Fibroblast of skin of right biceps (primary cell): Measurements from ENCODE around the gene CCM2.

ENCODE experiments used
- DNase-seq: peaks from one replicate; pipeline ENCODE4 v3.0.0-alpha.2; 2013

Gene CCM2

GRCh38 chr7:44969701-44970522 is 30.1 kb upstream of the CCM2 start:
- DNase-seq = no peak

GRCh38 chr7:44970523-44971051 is 29.4 kb upstream of the CCM2 start:
- DNase-seq = no peak

- no peak for DNase-seq
Measured at GRCh38 chr7:44971188-44971901, 28.7 kb upstream of the CCM2 start.

- DNase-seq = no peak
Measured at GRCh38 chr7:44971902-44972441, 28.0 kb upstream of the CCM2 start.

- DNase-seq = no peak
Measured at GRCh38 chr7:44972562-44972961, 27.4 kb upstream of the CCM2 start.

- DNase-seq = no peak
Measured at GRCh38 chr7:44973610-44974401, 26.2 kb upstream of the CCM2 start.

GRCh38 chr7:44974549-44974948 is 25.5 kb upstream of the CCM2 start:
- DNase-seq = no peak

GRCh38 chr7:44975331-44976039 is 24.5 kb upstream of the CCM2 start:
- no peak for DNase-seq

- no peak for DNase-seq
Measured at GRCh38 chr7:44976040-44976745, 23.8 kb upstream of the CCM2 start.

GRCh38 chr7:44976746-44977196 is 23.2 kb upstream of the CCM2 start:
- DNase-seq = no peak

- no peak for DNase-seq
Measured at GRCh38 chr7:44977304-44977958, 22.6 kb upstream of the CCM2 start.

GRCh38 chr7:44977959-44978335 is 22.1 kb upstream of the CCM2 start:
- no peak for DNase-seq

- DNase-seq = no peak
Measured at GRCh38 chr7:44978511-44979366, 21.3 kb upstream of the CCM2 start, which contains the start of gene MYO1G. Gene MYO1G (minus strand): TSS chr7:44979015. CDS start chr7:44978961, 54 bp downstream.

- DNase-seq = no peak
Measured at GRCh38 chr7:44979481-44980392, 20.3 kb upstream of the CCM2 start.

- DNase-seq = peak; percentile 54
Measured at GRCh38 chr7:44980393-44981034, 19.5 kb upstream of the CCM2 start.

GRCh38 chr7:44981035-44981706 is 18.8 kb upstream of the CCM2 start:
- no peak for DNase-seq

- no peak for DNase-seq
Measured at GRCh38 chr7:44982535-44982923, 17.5 kb upstream of the CCM2 start.

GRCh38 chr7:44982970-44983369 is 17.0 kb upstream of the CCM2 start:
- DNase-seq = no peak
